ENCODE measurements around the gene MAPK8IP1.
A peak's percentile ranks its signal among the peaks of the same experiment; 100 is the strongest.
"Not testable (repeated sequence)": the region's sequence is repeated elsewhere in the genome, so short reads cannot be mapped to it uniquely, and the experiment has no call there.

MAPK8IP1 gene

DNA sequence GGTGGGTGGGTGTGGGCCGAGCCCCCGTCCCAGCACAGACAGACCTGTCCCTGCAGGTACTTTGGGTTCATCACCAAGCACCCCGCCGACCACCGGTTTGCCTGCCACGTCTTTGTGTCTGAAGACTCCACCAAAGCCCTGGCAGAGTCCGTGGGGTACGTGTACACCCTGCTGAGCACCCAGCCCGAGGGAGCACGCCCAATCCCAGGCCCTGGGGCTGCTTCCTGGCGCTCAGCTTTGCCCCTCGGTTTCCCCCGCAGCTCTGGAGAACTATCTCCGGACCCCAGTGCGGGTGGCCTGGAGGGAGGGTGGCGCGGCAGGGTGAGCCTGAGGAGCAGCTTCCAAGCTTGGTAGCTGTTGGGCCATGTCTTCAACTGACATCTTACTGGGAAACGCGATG, 19.6 kb downstream of the MAPK8IP1 start:
- TF ChIP-seq ZC3H10 (CRISPR knock-in tag; IDR thresholded peaks at IDR 0.05): no peak
- TF ChIP-seq TCF4 (CRISPR knock-in tag; IDR thresholded peaks at IDR 0.05; ENCODE audit: borderline replicate concordance): no peak
- TF ChIP-seq CSDC2 (CRISPR knock-in tag; IDR thresholded peaks at IDR 0.05): no peak
- TF ChIP-seq ISL1 (CRISPR knock-in tag; IDR thresholded peaks at IDR 0.05): no peak
- TF ChIP-seq ZNF70 (CRISPR knock-in tag; IDR thresholded peaks at IDR 0.05): no peak
- no peak for TF ChIP-seq ARNTL (CRISPR knock-in tag; IDR thresholded peaks at IDR 0.05; ENCODE audit: borderline replicate concordance, low read depth)
- TF ChIP-seq ZFP30 (CRISPR knock-in tag; IDR thresholded peaks at IDR 0.05): no peak
- TF ChIP-seq BACH2 (CRISPR knock-in tag; IDR thresholded peaks at IDR 0.05; ENCODE audit: borderline replicate concordance): no peak
- ATAC-seq: no peak

DNA sequence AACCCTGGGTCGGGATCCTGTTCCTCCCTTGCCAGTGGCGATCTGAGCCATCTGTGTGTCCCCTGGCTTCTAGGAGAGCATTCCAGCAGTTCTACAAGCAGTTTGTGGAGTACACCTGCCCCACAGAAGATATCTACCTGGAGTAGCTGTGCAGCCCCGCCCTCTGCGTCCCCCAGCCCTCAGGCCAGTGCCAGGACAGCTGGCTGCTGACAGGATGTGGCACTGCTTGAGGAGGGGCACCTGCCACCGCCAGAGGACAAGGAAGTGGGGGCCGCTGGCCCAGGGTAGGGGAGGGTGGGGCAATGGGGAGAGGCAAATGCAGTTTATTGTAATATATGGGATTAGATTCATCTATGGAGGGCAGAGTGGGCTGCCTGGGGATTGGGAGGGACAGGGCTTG, 20.1 kb downstream of the MAPK8IP1 start:
- not testable (repeated sequence) for ATAC-seq

DNA sequence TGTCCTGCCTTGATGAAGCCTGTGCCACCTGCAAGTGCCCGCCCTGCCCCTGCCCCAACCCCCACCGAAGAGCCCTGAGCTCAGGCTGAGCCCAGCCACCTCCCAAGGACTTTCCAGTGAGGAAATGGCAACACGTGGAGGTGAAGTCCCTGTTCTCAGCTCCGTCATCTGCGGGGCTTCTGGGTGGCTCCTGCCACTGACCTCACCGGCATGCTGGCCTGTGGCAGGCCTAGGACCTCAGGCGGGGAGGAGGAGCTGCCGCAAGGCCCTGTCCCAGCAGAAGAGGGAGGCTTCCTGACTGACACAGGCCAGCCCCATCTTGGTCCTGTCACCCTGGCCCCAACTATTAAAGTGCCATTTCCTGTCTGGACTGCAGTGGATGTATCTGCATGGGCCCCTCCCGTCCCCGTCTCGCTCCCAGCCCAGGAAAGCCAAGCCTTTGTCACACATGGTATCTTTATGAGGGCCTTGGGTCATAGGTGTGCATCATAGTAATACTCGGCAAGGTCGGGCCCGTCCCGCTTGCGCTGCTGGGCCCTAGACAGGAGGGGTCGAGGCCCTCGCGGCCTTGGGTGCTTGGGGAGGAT, 20.7 kb downstream of the MAPK8IP1 start:
- TF ChIP-seq ZNF70 (CRISPR knock-in tag; IDR thresholded peaks at IDR 0.05) (no peak), ARNTL (CRISPR knock-in tag; IDR thresholded peaks at IDR 0.05; ENCODE audit: borderline replicate concordance, low read depth) (no peak), ZNF8 (CRISPR knock-in tag; IDR thresholded peaks at IDR 0.05) (no peak), TOX (CRISPR knock-in tag; IDR thresholded peaks at IDR 0.05; ENCODE audit: borderline replicate concordance) (no peak), ISL1 (CRISPR knock-in tag; IDR thresholded peaks at IDR 0.05) (no peak), ZFP3 (CRISPR knock-in tag; IDR thresholded peaks at IDR 0.05) (no peak), ZFP30 (CRISPR knock-in tag; IDR thresholded peaks at IDR 0.05) (no peak), CSDC2 (CRISPR knock-in tag; IDR thresholded peaks at IDR 0.05) (no peak), ZNF565 (CRISPR knock-in tag; conservative IDR thresholded peaks at IDR 0.05; ENCODE audit: low read depth) (no peak), ESRRG (CRISPR knock-in tag; IDR thresholded peaks at IDR 0.05) (no peak), GLIS3 (CRISPR knock-in tag; IDR thresholded peaks at IDR 0.05) (no peak), ZC3H10 (CRISPR knock-in tag; IDR thresholded peaks at IDR 0.05) (no peak), BACH2 (CRISPR knock-in tag; IDR thresholded peaks at IDR 0.05; ENCODE audit: borderline replicate concordance) (no peak), SNAI2 (CRISPR knock-in tag; IDR thresholded peaks at IDR 0.05) (no peak), PPARA (CRISPR knock-in tag; IDR thresholded peaks at IDR 0.05; ENCODE audit: borderline replicate concordance) (no peak), RARB (CRISPR knock-in tag; IDR thresholded peaks at IDR 0.05) (no peak)
- TF ChIP-seq, protein P1, sequence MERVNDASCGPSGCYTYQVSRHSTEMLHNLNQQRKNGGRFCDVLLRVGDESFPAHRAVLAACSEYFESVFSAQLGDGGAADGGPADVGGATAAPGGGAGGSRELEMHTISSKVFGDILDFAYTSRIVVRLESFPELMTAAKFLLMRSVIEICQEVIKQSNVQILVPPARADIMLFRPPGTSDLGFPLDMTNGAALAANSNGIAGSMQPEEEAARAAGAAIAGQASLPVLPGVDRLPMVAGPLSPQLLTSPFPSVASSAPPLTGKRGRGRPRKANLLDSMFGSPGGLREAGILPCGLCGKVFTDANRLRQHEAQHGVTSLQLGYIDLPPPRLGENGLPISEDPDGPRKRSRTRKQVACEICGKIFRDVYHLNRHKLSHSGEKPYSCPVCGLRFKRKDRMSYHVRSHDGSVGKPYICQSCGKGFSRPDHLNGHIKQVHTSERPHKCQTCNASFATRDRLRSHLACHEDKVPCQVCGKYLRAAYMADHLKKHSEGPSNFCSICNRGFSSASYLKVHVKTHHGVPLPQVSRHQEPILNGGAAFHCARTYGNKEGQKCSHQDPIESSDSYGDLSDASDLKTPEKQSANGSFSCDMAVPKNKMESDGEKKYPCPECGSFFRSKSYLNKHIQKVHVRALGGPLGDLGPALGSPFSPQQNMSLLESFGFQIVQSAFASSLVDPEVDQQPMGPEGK (CRISPR knock-in tag; IDR thresholded peaks at IDR 0.05; ENCODE audit: borderline replicate concordance): no peak
- TF ChIP-seq, protein P2, sequence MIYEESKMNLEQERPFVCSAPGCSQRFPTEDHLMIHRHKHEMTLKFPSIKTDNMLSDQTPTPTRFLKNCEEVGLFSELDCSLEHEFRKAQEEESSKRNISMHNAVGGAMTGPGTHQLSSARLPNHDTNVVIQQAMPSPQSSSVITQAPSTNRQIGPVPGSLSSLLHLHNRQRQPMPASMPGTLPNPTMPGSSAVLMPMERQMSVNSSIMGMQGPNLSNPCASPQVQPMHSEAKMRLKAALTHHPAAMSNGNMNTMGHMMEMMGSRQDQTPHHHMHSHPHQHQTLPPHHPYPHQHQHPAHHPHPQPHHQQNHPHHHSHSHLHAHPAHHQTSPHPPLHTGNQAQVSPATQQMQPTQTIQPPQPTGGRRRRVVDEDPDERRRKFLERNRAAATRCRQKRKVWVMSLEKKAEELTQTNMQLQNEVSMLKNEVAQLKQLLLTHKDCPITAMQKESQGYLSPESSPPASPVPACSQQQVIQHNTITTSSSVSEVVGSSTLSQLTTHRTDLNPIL (CRISPR knock-in tag; IDR thresholded peaks at IDR 0.05; ENCODE audit: low read depth): no peak

DNA sequence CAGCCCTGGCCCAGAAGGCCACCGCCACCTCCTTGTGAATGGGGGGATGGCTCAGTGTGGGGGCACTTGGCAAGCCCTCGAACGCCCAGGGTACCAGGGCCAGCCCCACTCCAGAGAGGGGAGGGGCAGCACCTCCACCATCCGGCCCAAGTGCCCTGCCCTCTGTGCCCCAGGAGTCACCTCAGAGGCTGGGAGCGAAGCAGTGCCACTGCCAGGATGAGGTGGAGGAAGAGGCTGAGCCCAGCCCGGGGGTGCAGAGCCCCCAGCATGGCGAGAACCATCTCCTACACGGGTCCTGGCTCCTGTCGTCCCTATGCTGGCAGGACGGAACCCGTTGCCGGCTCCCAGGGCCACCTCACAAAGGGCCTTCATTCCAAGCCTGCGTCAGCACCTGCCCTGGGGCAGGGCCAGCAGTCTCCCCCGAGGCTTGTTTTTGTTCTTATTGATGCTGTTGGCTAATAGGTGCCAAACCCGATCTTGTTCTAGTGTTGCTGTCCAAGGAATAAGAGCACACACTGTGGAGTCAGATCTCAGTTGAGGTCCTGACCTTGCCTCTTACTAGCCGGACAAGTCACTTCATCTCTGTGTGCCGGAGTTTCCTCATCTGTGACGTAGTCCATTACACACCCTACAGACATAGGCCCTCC, 21.6 kb downstream of the MAPK8IP1 start, which contains the start of gene FREY1:
Gene FREY1 (minus strand): TSS at position 307 of the 647 bp plus-strand sequence. CDS start 26 bp downstream, at position 281.
- TF ChIP-seq SNAI2 (CRISPR knock-in tag; IDR thresholded peaks at IDR 0.05) (no peak), PPARA (CRISPR knock-in tag; IDR thresholded peaks at IDR 0.05; ENCODE audit: borderline replicate concordance) (no peak), CSDC2 (CRISPR knock-in tag; IDR thresholded peaks at IDR 0.05) (no peak), ISL1 (CRISPR knock-in tag; IDR thresholded peaks at IDR 0.05) (no peak), ESRRG (CRISPR knock-in tag; IDR thresholded peaks at IDR 0.05) (no peak), ZFP30 (CRISPR knock-in tag; IDR thresholded peaks at IDR 0.05) (no peak), ZC3H10 (CRISPR knock-in tag; IDR thresholded peaks at IDR 0.05) (no peak), ZNF565 (CRISPR knock-in tag; conservative IDR thresholded peaks at IDR 0.05; ENCODE audit: low read depth) (no peak), ZNF8 (CRISPR knock-in tag; IDR thresholded peaks at IDR 0.05) (no peak), TCF4 (CRISPR knock-in tag; IDR thresholded peaks at IDR 0.05; ENCODE audit: borderline replicate concordance) (no peak), ZFP3 (CRISPR knock-in tag; IDR thresholded peaks at IDR 0.05) (no peak), BACH2 (CRISPR knock-in tag; IDR thresholded peaks at IDR 0.05; ENCODE audit: borderline replicate concordance) (no peak), TOX (CRISPR knock-in tag; IDR thresholded peaks at IDR 0.05; ENCODE audit: borderline replicate concordance) (no peak), GLIS3 (CRISPR knock-in tag; IDR thresholded peaks at IDR 0.05) (no peak), ARNTL (CRISPR knock-in tag; IDR thresholded peaks at IDR 0.05; ENCODE audit: borderline replicate concordance, low read depth) (no peak), OSR1 (CRISPR knock-in tag; IDR thresholded peaks at IDR 0.05) (no peak), RARB (CRISPR knock-in tag; IDR thresholded peaks at IDR 0.05) (no peak)
- TF ChIP-seq, protein P3, sequence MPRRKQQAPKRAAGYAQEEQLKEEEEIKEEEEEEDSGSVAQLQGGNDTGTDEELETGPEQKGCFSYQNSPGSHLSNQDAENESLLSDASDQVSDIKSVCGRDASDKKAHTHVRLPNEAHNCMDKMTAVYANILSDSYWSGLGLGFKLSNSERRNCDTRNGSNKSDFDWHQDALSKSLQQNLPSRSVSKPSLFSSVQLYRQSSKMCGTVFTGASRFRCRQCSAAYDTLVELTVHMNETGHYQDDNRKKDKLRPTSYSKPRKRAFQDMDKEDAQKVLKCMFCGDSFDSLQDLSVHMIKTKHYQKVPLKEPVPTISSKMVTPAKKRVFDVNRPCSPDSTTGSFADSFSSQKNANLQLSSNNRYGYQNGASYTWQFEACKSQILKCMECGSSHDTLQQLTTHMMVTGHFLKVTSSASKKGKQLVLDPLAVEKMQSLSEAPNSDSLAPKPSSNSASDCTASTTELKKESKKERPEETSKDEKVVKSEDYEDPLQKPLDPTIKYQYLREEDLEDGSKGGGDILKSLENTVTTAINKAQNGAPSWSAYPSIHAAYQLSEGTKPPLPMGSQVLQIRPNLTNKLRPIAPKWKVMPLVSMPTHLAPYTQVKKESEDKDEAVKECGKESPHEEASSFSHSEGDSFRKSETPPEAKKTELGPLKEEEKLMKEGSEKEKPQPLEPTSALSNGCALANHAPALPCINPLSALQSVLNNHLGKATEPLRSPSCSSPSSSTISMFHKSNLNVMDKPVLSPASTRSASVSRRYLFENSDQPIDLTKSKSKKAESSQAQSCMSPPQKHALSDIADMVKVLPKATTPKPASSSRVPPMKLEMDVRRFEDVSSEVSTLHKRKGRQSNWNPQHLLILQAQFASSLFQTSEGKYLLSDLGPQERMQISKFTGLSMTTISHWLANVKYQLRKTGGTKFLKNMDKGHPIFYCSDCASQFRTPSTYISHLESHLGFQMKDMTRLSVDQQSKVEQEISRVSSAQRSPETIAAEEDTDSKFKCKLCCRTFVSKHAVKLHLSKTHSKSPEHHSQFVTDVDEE (CRISPR knock-in tag; IDR thresholded peaks at IDR 0.05): no peak
- TF ChIP-seq, protein P1 (CRISPR knock-in tag; IDR thresholded peaks at IDR 0.05; ENCODE audit: borderline replicate concordance): no peak
- TF ChIP-seq, protein P4, sequence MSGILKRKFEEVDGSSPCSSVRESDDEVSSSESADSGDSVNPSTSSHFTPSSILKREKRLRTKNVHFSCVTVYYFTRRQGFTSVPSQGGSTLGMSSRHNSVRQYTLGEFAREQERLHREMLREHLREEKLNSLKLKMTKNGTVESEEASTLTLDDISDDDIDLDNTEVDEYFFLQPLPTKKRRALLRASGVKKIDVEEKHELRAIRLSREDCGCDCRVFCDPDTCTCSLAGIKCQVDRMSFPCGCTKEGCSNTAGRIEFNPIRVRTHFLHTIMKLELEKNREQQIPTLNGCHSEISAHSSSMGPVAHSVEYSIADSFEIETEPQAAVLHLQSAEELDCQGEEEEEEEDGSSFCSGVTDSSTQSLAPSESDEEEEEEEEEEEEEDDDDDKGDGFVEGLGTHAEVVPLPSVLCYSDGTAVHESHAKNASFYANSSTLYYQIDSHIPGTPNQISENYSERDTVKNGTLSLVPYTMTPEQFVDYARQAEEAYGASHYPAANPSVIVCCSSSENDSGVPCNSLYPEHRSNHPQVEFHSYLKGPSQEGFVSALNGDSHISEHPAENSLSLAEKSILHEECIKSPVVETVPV (CRISPR knock-in tag; IDR thresholded peaks at IDR 0.05): no peak
- ATAC-seq: peak; percentile 8

More for the DNA sequence above, 20.7 kb downstream of the MAPK8IP1 start:
- ATAC-seq: peak; percentile 3; the same call in 2 of the 3 replicates

Data from SK-N-SH treated with all-trans-retinoic acid at 6 μM for 48 hours (cell line).